Tibial nerve (tissue), 4 donors: ENCODE data around the gene SLC9A9. TPM values are rescaled to one million over a fixed set of nuclear protein-coding genes. Genes with fewer than 3 reads are reported as not detected.
"Not testable (repeated sequence)": the region's sequence is repeated elsewhere in the genome, so short reads cannot be mapped to it uniquely, and the experiment has no call there.

ENCODE experiments used
- DNase-seq, 2 donors: peaks; one replicate each; pipeline ENCODE4 v3.0.0-alpha.2; 2019; ENCODE audit warnings: low spot score in 2 of 2
- H3K27ac ChIP-seq, 4 donors: fragments of 200-600 bp; sonication (generic) in 3 of 4; one replicate each; pipeline ENCODE4 v1.5.1; 2017 to 2019; ENCODE audit warnings: mild to moderate bottlenecking in 1 of 4
- H3K27me3 ChIP-seq, 2 donors: fragments of 200-600 bp; sonication (generic) in 1 of 2; one replicate each; pipeline versions ENCODE4 v1.5.1 to v1.6.0; 2017 to 2019
- H3K36me3 ChIP-seq, 3 donors: fragments of 200-600 bp; sonication (generic); one replicate each; pipeline ENCODE4 v1.5.1; 2018 to 2019
- H3K4me1 ChIP-seq, 4 donors: fragments of 200-600 bp; sonication (generic) in 3 of 4; one replicate each; pipeline ENCODE4 v1.5.1; 2017 to 2019
- H3K4me3 ChIP-seq, 4 donors: fragments of 200-600 bp; sonication (generic) in 3 of 4; one replicate each; pipeline ENCODE4 v1.5.1; 2017 to 2019; ENCODE audit warnings: mild to moderate bottlenecking in 1 of 4, moderate library complexity in 1 of 4
- H3K9me3 ChIP-seq, 4 donors: fragments of 200-600 bp; sonication (generic) in 3 of 4; one replicate each; pipeline ENCODE4 v1.5.1; 2017 to 2019
- EP300 ChIP-seq, 2 donors: sonication (generic); formaldehyde crosslinking; IDR thresholded peaks; one replicate each; pipeline ENCODE4 v1.6.1; 2017; ENCODE audit warnings: antibody characterized with exemption in 2 of 2, mild to moderate bottlenecking in 1 of 2
- POLR2A ChIP-seq, 2 donors: fragments of 450-650 bp; IDR thresholded peaks; one replicate each; pipeline ENCODE4 v1.6.1; 2017; ENCODE audit warnings: antibody characterized with exemption in 2 of 2, mild to moderate bottlenecking in 2 of 2, moderate library complexity in 2 of 2
- WGBS, 2 donors: methylation state at CpG; one replicate each; pipeline ENCODE4 v1.1.5; 2018; 5-methylcytosine and 5-hydroxymethylcytosine counted together
- total RNA-seq, 4 donors: library from RNA; depleted of rRNA; stranded (reverse); fragments of >200 nt; gene quantifications; one replicate each; pipeline ENCODE4 v1.1.0, GENCODE V29; 2016
- TF ChIP-seq, protein P1 (sequence below), 5 experiments: fragments of 200-600 bp in 3 of 5; fragments of 450-650 bp in 2 of 5; sonication (generic) in 3 of 5; IDR thresholded peaks; one replicate each; pipeline ENCODE4 v1.5.1; 2016 to 2019; ENCODE audit warnings: antibody characterized with exemption in 5 of 5, mild to moderate bottlenecking in 3 of 5, moderate library complexity in 2 of 5

The SLC9A9 gene
- total RNA-seq, 4 donors from 2014 or later, result 7.6 to 11.1 (median 9.2) TPM

DNA sequence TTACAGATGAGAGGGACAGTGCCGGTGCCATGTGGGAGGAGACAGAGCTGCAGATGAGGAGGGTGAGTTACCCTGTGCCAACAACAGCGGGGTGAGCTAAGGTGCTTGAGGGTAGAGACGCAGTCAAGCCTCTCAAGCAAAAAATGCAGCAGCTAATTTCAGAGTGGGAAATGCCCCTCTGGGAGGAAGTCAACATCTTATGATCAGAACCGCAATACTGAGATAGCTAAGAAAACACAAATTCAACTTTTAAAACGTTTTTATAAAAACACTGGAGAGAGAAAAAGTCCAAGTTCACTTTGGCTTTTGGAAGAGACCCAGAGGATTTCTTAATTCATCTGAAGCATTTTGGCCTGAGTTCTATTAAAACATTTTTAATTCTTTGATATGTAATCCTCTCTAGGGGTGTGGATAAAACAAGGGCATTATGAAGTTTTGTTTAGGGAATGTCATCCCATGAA, 319.2 kb downstream of the SLC9A9 start:
- Histone ChIP-seq H3K27me3 (no peaks in the 10 kb centered on the region), H3K4me3 (no peak overlapping the region), H3K27ac (peak overlapping the region in 3 of 4 donors; percentile 24 to 47 (median 45)), H3K36me3 (no peaks in the 10 kb centered on the region), H3K9me3 (no peaks in the 10 kb centered on the region), H3K4me1 (peaks cover 0 to 21% (median 0%) of the 10 kb centered on the region in 4 donors)
- TF ChIP-seq EP300 (IDR thresholded peaks at IDR 0.05) (peak in 1 of 2 donors; percentile 27), POLR2A (IDR thresholded peaks at IDR 0.05) (no peak)
- DNase-seq, result peak in 1 of 2 donors; percentile 29
- 35 to 53% methylated on average over 5 of the region's 5 CpGs for whole genome bisulfite sequencing, 2 donors

DNA sequence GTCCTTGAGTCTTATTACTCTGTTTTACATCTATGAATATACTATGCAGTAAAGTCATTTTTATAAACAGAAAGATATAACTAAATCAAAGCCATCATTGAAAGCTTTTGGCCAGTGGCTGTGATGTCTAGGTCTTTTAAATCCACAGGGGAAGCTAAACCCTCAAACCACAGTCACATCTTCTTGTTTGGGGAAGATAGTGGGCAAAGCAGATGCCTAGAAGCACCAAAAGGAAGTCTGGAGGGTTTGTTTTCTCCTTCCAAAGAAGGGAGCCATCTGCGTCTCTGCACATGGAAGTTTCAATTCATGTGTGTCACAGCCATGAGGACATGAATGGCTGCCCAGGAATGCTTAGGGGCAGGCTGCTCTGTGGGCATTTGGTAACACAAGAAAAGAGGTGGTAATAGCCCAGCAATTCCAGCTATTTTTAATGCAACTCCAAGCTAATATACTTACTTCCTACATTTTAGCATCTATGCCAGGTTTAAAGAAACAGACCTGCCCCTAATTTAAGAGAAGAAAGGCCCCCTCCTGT, 322.2 kb downstream of the SLC9A9 start:
- WGBS, 2 donors, result 35 to 44% methylated on average over 1 of the region's 1 CpG
- Histone ChIP-seq H3K4me1 (peaks cover 0 to 21% (median 0%) of the 10 kb centered on the region in 4 donors), H3K4me3 (no peak overlapping the region), H3K36me3 (no peaks in the 10 kb centered on the region), H3K27me3 (no peaks in the 10 kb centered on the region), H3K9me3 (no peaks in the 10 kb centered on the region), H3K27ac (no peak overlapping the region)
- TF ChIP-seq POLR2A (IDR thresholded peaks at IDR 0.05) (no peak), EP300 (IDR thresholded peaks at IDR 0.05) (no peak)
- TF ChIP-seq, protein P1, sequence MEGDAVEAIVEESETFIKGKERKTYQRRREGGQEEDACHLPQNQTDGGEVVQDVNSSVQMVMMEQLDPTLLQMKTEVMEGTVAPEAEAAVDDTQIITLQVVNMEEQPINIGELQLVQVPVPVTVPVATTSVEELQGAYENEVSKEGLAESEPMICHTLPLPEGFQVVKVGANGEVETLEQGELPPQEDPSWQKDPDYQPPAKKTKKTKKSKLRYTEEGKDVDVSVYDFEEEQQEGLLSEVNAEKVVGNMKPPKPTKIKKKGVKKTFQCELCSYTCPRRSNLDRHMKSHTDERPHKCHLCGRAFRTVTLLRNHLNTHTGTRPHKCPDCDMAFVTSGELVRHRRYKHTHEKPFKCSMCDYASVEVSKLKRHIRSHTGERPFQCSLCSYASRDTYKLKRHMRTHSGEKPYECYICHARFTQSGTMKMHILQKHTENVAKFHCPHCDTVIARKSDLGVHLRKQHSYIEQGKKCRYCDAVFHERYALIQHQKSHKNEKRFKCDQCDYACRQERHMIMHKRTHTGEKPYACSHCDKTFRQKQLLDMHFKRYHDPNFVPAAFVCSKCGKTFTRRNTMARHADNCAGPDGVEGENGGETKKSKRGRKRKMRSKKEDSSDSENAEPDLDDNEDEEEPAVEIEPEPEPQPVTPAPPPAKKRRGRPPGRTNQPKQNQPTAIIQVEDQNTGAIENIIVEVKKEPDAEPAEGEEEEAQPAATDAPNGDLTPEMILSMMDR (IDR thresholded peaks at IDR 0.05), result no peak
- DNase-seq, result no peak

DNA sequence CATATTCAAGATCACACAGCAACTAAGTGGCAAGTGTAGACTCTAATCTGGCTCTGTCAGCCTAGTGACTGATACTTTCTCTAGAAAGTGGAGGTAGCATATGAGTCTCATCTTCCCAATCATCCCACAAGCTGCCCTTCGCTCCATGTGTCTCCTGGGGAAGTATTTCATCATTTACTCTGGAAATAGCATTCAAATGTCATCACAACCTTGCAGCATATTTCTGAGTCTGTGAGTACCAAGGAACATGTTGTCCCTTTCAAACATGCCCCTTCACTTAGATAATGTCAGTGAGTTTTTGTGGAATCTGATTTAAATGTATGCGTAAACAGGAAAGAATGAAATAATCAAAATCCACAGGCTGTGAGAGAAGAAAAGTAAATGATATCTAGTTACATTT, 322.9 kb downstream of the SLC9A9 start:
- TF ChIP-seq, protein P1 (IDR thresholded peaks at IDR 0.05), result no peak
- no peak for TF ChIP-seq POLR2A (IDR thresholded peaks at IDR 0.05)
- TF ChIP-seq EP300 (IDR thresholded peaks at IDR 0.05), result peak in 1 of 2 donors; percentile 70
- Histone ChIP-seq H3K9me3 (no peaks in the 10 kb centered on the region), H3K4me1 (peaks cover 0 to 21% (median 0%) of the 10 kb centered on the region in 4 donors), H3K36me3 (no peaks in the 10 kb centered on the region), H3K27ac (no peak overlapping the region), H3K4me3 (no peak overlapping the region), H3K27me3 (no peaks in the 10 kb centered on the region)
- DNase-seq, result peak in 1 of 2 donors; percentile 29
- WGBS, 2 donors, result 91 to 96% methylated on average over 2 of the region's 2 CpGs

DNA sequence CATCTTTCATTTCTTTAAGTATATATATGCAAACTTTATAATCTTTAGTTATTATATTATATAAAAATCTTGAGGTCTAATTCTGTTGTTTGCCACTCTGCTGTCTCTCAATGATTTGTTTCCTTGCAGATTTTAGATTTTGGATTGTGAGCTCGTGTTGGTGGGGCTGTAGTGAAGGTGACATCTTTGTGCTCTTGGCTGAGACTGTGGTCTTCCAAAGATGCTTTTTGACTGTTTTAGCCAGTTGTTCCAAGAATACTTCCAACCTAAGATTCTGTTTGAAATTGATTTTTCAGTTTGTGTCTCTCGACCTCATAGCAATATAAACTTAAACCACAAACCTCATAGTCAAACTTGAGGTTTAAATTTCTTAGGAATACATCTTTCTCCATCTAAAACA, 326.5 kb downstream of the SLC9A9 start:
- TF ChIP-seq, protein P1 (IDR thresholded peaks at IDR 0.05), result no peak
- TF ChIP-seq EP300 (IDR thresholded peaks at IDR 0.05), result no peak
- TF ChIP-seq POLR2A (IDR thresholded peaks at IDR 0.05), result no peak
- no peaks in the 10 kb centered on the region for H3K9me3 ChIP-seq
- no peaks in the 10 kb centered on the region for H3K27me3 ChIP-seq
- H3K4me3 ChIP-seq, result no peak overlapping the region
- no peak overlapping the region for H3K27ac ChIP-seq
- no peak for DNase-seq
- no peaks in the 10 kb centered on the region for H3K36me3 ChIP-seq
- WGBS, 2 donors, result 84% methylated on average over 2 of the region's 2 CpGs
- peaks cover 0 to 5% (median 0%) of the 10 kb centered on the region in 4 donors for H3K4me1 ChIP-seq

DNA sequence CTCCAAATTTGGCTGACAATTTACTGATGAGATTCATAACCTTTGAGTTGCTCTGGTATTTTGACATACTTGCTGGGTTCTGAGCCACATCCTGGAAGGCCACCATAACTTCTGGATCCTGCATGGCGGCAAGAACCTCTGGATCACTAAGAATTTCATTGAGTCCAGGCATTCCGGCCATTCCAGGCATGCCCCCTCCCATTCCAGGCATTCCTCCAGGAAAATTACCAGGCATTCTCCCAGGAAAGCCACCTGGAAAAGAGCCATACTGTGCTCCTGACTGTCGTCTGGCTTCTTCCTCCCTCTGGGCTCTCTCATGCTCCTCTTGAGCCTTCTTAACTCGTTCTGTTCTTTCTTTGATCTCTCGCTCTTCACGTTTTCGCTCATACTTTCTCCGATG, 331.1 kb downstream of the SLC9A9 start:
- not testable (repeated sequence) for H3K4me3 ChIP-seq, H3K4me1 ChIP-seq, DNase-seq, H3K9me3 ChIP-seq, H3K36me3 ChIP-seq, H3K27me3 ChIP-seq, H3K27ac ChIP-seq
- WGBS, 2 donors, result 80 to 82% methylated on average over 8 of the region's 8 CpGs

DNA sequence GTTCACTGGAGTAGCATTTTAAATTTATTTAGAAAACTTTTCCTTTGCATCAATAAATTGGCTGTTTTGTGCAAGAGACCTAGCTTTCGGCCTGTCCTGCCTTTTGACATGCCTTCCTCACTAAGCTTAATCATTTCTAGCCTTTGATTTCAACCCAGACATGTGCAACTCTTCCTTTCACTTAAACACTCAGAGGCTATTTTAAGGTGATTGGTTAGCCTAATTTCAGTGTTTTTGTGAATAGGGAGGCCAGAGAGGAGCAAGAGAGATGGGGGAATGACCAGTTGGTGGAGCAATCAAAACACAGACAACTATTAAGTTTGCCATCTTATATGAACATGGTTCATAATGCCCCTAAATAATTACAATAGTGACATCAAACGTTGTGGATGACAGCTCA, 333.4 kb downstream of the SLC9A9 start:
- H3K9me3 ChIP-seq, result no peaks in the 10 kb centered on the region
- H3K4me1 ChIP-seq, result no peaks in the 10 kb centered on the region
- no peaks in the 10 kb centered on the region for H3K27me3 ChIP-seq
- WGBS, 2 donors, result 78 to 84% methylated on average over 2 of the region's 2 CpGs
- no peak overlapping the region for H3K27ac ChIP-seq
- no peak for TF ChIP-seq EP300 (IDR thresholded peaks at IDR 0.05)
- TF ChIP-seq POLR2A (IDR thresholded peaks at IDR 0.05), result no peak
- TF ChIP-seq, protein P1 (IDR thresholded peaks at IDR 0.05), result no peak
- no peaks in the 10 kb centered on the region for H3K36me3 ChIP-seq
- H3K4me3 ChIP-seq, result no peak overlapping the region
- no peak for DNase-seq
